Endothelial cell of umbilical vein (primary cell): ENCODE data around the gene SZT2. TPM values are rescaled to one million over a fixed set of nuclear protein-coding genes. Genes with fewer than 3 reads are reported as not detected.

Source experiments
- BruUV-seq: library from RNA; stranded (reverse); fragments of 400-500 nt; replicated peaks from 2 replicates; lab custom pipeline; 2021; lab: Mats Ljungman, UMichigan
- CTCF ChIA-PET: fragments of 300-600, 350-600 bp; sonication (Branson Sonifier 250); formaldehyde crosslinking; loops from one replicate; lab custom pipeline; 2021; ENCODE audit warnings: antibody characterized with exemption, inconsistent platforms; lab: Charles Lee
- POLR2A ChIA-PET: fragments of 300-600, 350-600 bp; sonication (Branson Sonifier 250); formaldehyde crosslinking; loops from one replicate; lab custom pipeline; 2021; ENCODE audit warnings: antibody characterized with exemption, inconsistent platforms; lab: Charles Lee
- DNase-seq: peaks from one replicate; pipeline ENCODE4 v3.0.0-alpha.2; 2011; ENCODE audit warnings: low read depth, low spot score
- FAIRE-seq: peaks from 2 replicates; lab custom pipeline; 2011; peaks lifted over from hg19 to GRCh38; lab: Jason Lieb, UNC
- H2AFZ ChIP-seq: 2 replicates; pipeline ENCODE4 v1.6.0; 2012; ENCODE audit warnings: low read depth, low read length, control low read depth, inconsistent platforms
- H3K27ac ChIP-seq: 2 replicates; pipeline ENCODE4 v1.5.1; 2011; ENCODE audit warnings: low read depth, mild to moderate bottlenecking, control low read depth, low read length, moderate library complexity; ENCODE audit not compliant: insufficient read depth
- H3K27me3 ChIP-seq, 2 experiments: 2 replicates each; pipeline versions ENCODE4 v1.6.0 to v1.6.1; 2011; ENCODE audit warnings: low read length in 2 of 2, mixed read lengths in 1 of 2; ENCODE audit not compliant: control insufficient read depth in 2 of 2, insufficient read depth in 2 of 2
- H3K36me3 ChIP-seq, 2 experiments: 2 replicates in 1 of 2; 3 replicates in 1 of 2; pipeline ENCODE4 v1.5.1; 2011; ENCODE audit warnings: low read length in 2 of 2, mild to moderate bottlenecking in 1 of 2, moderate library complexity in 1 of 2; ENCODE audit not compliant: control insufficient read depth in 2 of 2, insufficient read depth in 2 of 2; ENCODE audit errors: extremely low read depth in 1 of 2
- H3K4me1 ChIP-seq: 3 replicates; pipeline ENCODE4 v1.5.1; 2011; ENCODE audit warnings: mild to moderate bottlenecking, low read length; ENCODE audit not compliant: control insufficient read depth, insufficient read depth; ENCODE audit errors: extremely low read depth
- H3K4me2 ChIP-seq: 2 replicates; pipeline ENCODE4 v1.6.1; 2011; ENCODE audit warnings: low read length, control low read depth, mixed read lengths; ENCODE audit not compliant: insufficient read depth
- H3K4me3 ChIP-seq, 3 experiments: fragments of 200-600 bp in 1 of 3; sonication (generic), shearing (Covaris generic) in 1 of 3; replicated peaks in 1 of 3; 2 replicates each; pipeline ENCODE4 v1.5.1; 2011 to 2016; ENCODE audit warnings: control low read depth in 3 of 3, low read length in 3 of 3, mild to moderate bottlenecking in 2 of 3, inconsistent platforms in 1 of 3, low read depth in 1 of 3, moderate library complexity in 1 of 3; ENCODE audit not compliant: insufficient read depth in 1 of 3
- H3K79me2 ChIP-seq: 2 replicates; pipeline ENCODE4 v1.6.0; 2012; ENCODE audit warnings: low read length, inconsistent platforms; ENCODE audit not compliant: control insufficient read depth, insufficient read depth
- H3K9ac ChIP-seq: replicated peaks from 2 replicates; pipeline ENCODE3; 2011; ENCODE audit warnings: low read length, control low read depth; ENCODE audit not compliant: insufficient read depth; ENCODE audit errors: extremely low read depth
- H3K9me1 ChIP-seq: replicated peaks from 3 replicates; pipeline ENCODE4 v1.6.0; 2011; ENCODE audit warnings: mild to moderate bottlenecking, low read length; ENCODE audit not compliant: control insufficient read depth, insufficient read depth; ENCODE audit errors: extremely low read depth
- H3K9me3 ChIP-seq: replicated peaks from 2 replicates; pipeline ENCODE4 v1.5.1; 2012; ENCODE audit warnings: low read length, inconsistent platforms; ENCODE audit not compliant: control insufficient read depth, insufficient read depth
- H4K20me1 ChIP-seq: replicated peaks from 2 replicates; pipeline ENCODE3; 2011; ENCODE audit warnings: mild to moderate bottlenecking, low read length; ENCODE audit not compliant: control insufficient read depth, insufficient read depth; ENCODE audit errors: extremely low read depth
- CTCF ChIP-seq, 2 donors: IDR thresholded peaks; 1 replicate in 1 of 2; 2 replicates in 1 of 2; pipeline ENCODE4 v1.5.1; 2011; ENCODE audit warnings: low read length in 2 of 2, mild to moderate bottlenecking in 2 of 2, moderate library complexity in 2 of 2, control low read depth in 1 of 2, inconsistent platforms in 1 of 2, low read depth in 1 of 2; ENCODE audit not compliant: insufficient read depth in 1 of 2; ENCODE audit errors: extremely low read depth in 1 of 2
- EZH2 ChIP-seq: IDR thresholded peaks from 2 replicates; pipeline ENCODE4 v1.6.1; 2012; ENCODE audit warnings: borderline replicate concordance, low read depth, mild to moderate bottlenecking, moderate library complexity, low read length, inconsistent platforms; ENCODE audit not compliant: severe bottlenecking
- FOS ChIP-seq: IDR thresholded peaks from 2 replicates; pipeline ENCODE4 v1.6.1; 2011; ENCODE audit warnings: mild to moderate bottlenecking, low read length, moderate library complexity, borderline replicate concordance; ENCODE audit not compliant: insufficient read depth
- GATA2 ChIP-seq: IDR thresholded peaks from 2 replicates; pipeline ENCODE4 v1.7.0; 2011; ENCODE audit warnings: low read depth, mild to moderate bottlenecking, moderate library complexity, mixed read lengths, low read length; ENCODE audit not compliant: insufficient read length, insufficient read depth
- JUN ChIP-seq: IDR thresholded peaks from 2 replicates; pipeline ENCODE4 v1.6.1; 2011; ENCODE audit warnings: borderline replicate concordance, low read depth; ENCODE audit not compliant: insufficient read length, insufficient read depth
- MAX ChIP-seq: IDR thresholded peaks from 2 replicates; pipeline ENCODE4 v1.6.1; 2011; ENCODE audit not compliant: insufficient read depth, insufficient read length
- MYC ChIP-seq: IDR thresholded peaks from one replicate; pipeline ENCODE4 v1.6.1; 2011; ENCODE audit warnings: mild to moderate bottlenecking, low read depth, low read length
- POLR2A ChIP-seq: IDR thresholded peaks from 2 replicates; pipeline ENCODE4 v1.6.1; 2012; ENCODE audit warnings: low read depth, mild to moderate bottlenecking, control low read depth, low read length
- POLR2AphosphoS5 ChIP-seq: IDR thresholded peaks from 2 replicates; pipeline ENCODE4 v1.6.1; 2012; ENCODE audit warnings: low read depth, mild to moderate bottlenecking, control low read depth, low read length, moderate library complexity; ENCODE audit not compliant: insufficient read depth
- dilution Hi-C: fragments of 300-500 bp; cut with MboI; formaldehyde crosslinking; loops from one replicate; pipeline ENCODE4 v1.15.0; 2019; ENCODE audit warnings: low sequenced_read_pairs; ENCODE audit not compliant: extremely low pct_ligation_motif_present
- intact Hi-C: fragments of 100-400 bp; cut with micrococcal nuclease; formaldehyde crosslinking; loops from one replicate; pipeline ENCODE4 v1.10.0; 2022
- polyA plus RNA-seq, 4 experiments: library from polyadenylated mRNA; depleted of rRNA in 3 of 4; stranded (reverse) in 3 of 4; unstranded in 1 of 4; fragments of >200 nt; gene quantifications; 2 replicates each; pipeline versions ENCODE4 v1.2.1 to v1.2.3, GENCODE V29; 2011 to 2012; ENCODE audit warnings: missing spikeins in 1 of 4
- total RNA-seq: library from RNA; stranded (reverse); gene quantifications from 2 replicates; pipeline ENCODE4 v1.2.3, GENCODE V29; 2021

The SZT2 gene
- total and polyA plus RNA-seq, 2 donors (not counting 3 experiments of a cell fraction or from before 2014, with no cell fraction given): 11.4 to 49.9 TPM

GRCh38 chr1:43422995-43423671 is 33.4 kb downstream of the SZT2 start:
- no peak overlapping the region for H3K4me3 ChIP-seq
- no peaks in the 10 kb centered on the region for H3K79me2 ChIP-seq
- BruUV-seq: no TSS peak
- intact Hi-C loops: no loop called here
- no peak overlapping the region for H3K9ac ChIP-seq
- DNase-seq (no peak), FAIRE-seq (no peak)
- H3K9me3 ChIP-seq: no peaks in the 10 kb centered on the region
- no peak overlapping the region for H3K4me2 ChIP-seq
- peaks cover 13 to 85% of the 10 kb centered on the region in 2 experiments for H3K36me3 ChIP-seq
- dilution Hi-C loops: loop anchor here (25.0 kb wide), 1 partner anchor 186 kb away; no protein-coding TSS in a partner anchor
- H3K9me1 ChIP-seq: no peaks in the 10 kb centered on the region
- no peaks in the 10 kb centered on the region for H3K4me1 ChIP-seq
- H3K27me3 ChIP-seq: no peaks in the 10 kb centered on the region
- ChIA-PET POLR2A (no interaction called here), CTCF (no interaction called here)
- no peaks in the 10 kb centered on the region for H4K20me1 ChIP-seq
- no peak for TF ChIP-seq FOS
- no peak for TF ChIP-seq EZH2
- TF ChIP-seq POLR2A: no peak
- TF ChIP-seq GATA2: no peak
- H3K27ac ChIP-seq: no peak overlapping the region
- no peak overlapping the region for H2AFZ ChIP-seq

- BruUV-seq: no TSS peak
- no peak for TF ChIP-seq MYC
- no peak for TF ChIP-seq POLR2AphosphoS5
- TF ChIP-seq EZH2: no peak
- no peak for TF ChIP-seq MAX
- TF ChIP-seq GATA2: no peak
- TF ChIP-seq FOS: no peak
- TF ChIP-seq CTCF (IDR thresholded peaks at IDR 0.05; ENCODE audit: extremely low read depth in 1 of 2, insufficient read depth in 1 of 2, low read depth in 1 of 2, low read length in 2 of 2): no peak
- no peak for TF ChIP-seq POLR2A
- no peak for TF ChIP-seq JUN
- H3K9ac ChIP-seq: no peak overlapping the region
- H3K9me1 ChIP-seq: no peaks in the 10 kb centered on the region
- no peaks in the 10 kb centered on the region for H3K27me3 ChIP-seq
- H2AFZ ChIP-seq: no peak overlapping the region
- dilution Hi-C loops (loop anchor here (25.0 kb wide), 1 partner anchor 187 kb away; no protein-coding TSS in a partner anchor), intact Hi-C loops (no loop called here)
- no peaks in the 10 kb centered on the region for H3K4me1 ChIP-seq
- H3K4me2 ChIP-seq: no peak overlapping the region
- H3K79me2 ChIP-seq: no peaks in the 10 kb centered on the region
- DNase-seq: no peak
- ChIA-PET CTCF (interaction anchor here (1.0 kb wide), 1 partner anchor 9 kb away, joined by 5 read pairs; no protein-coding TSS in a partner anchor), POLR2A (no interaction called here)
- H4K20me1 ChIP-seq: no peaks in the 10 kb centered on the region
- no peak overlapping the region for H3K4me3 ChIP-seq
- H3K36me3 ChIP-seq: peaks cover 13 to 89% of the 10 kb centered on the region in 2 experiments
- FAIRE-seq: no peak
- no peak overlapping the region for H3K27ac ChIP-seq
- H3K9me3 ChIP-seq: no peaks in the 10 kb centered on the region
These were observed 34.2 kb downstream of the SZT2 start for GRCh38 chr1:43423672-43424550.
